K562 (cell line): ENCODE data around the gene HDAC5. TPM values are rescaled to one million over a fixed set of nuclear protein-coding genes. Genes with fewer than 3 reads are reported as not detected.

Experiments
- ATAC-seq: fragments of 200-7000 bp; cut with Tn5 transposase; 3 replicates; pipeline ENCODE4 v1.9.1; 2020; ENCODE audit warnings: moderate library complexity
- BruUV-seq: library from RNA; stranded (reverse); fragments of 400-500 nt; replicated peaks from 2 replicates; lab custom pipeline; 2021; lab: Mats Ljungman, UMichigan
- CTCF ChIA-PET: fragments of 300-600 bp; formaldehyde crosslinking; extraction: SDS; loops from one replicate; lab custom pipeline; 2021; ENCODE audit warnings: low intra/inter-chr PET ratio; lab: Yijun Ruan, JAX
- POLR2A ChIA-PET: fragments of 300-600, 350-650 bp; sonication (Branson Sonifier 250); formaldehyde crosslinking; extraction: SDS; loops from one replicate; lab custom pipeline; 2021; ENCODE audit warnings: antibody characterized with exemption, inconsistent platforms; lab: Yijun Ruan, JAX
- DNase-seq, 4 experiments: peaks; one replicate each; pipeline versions ENCODE4 v3.0.0 to v3.0.0-alpha.2; 2011 to 2018; ENCODE audit warnings: low spot score in 3 of 4, mixed read lengths in 3 of 4; ENCODE audit errors: extremely low read depth in 1 of 4
- FAIRE-seq: peaks from 2 replicates; lab custom pipeline; 2011; peaks lifted over from hg19 to GRCh38; lab: Jason Lieb, UNC
- H2AFZ ChIP-seq: 2 replicates; pipeline ENCODE4 v1.6.0; 2011; ENCODE audit warnings: low read depth, low read length, control low read depth, inconsistent platforms
- H3K27ac ChIP-seq: fragments of 200-600 bp; 3 replicates; pipeline ENCODE4 v1.8.0; 2011; ENCODE audit warnings: low read depth, mild to moderate bottlenecking, control low read depth, inconsistent platforms, low read length, moderate library complexity, mixed read lengths; ENCODE audit errors: extremely low read depth
- H3K27me3 ChIP-seq, 2 experiments: fragments of 300-600 bp in 1 of 2; 2 replicates in 1 of 2; 3 replicates in 1 of 2; pipeline versions ENCODE4 v1.6.0 to v1.8.0; 2011; ENCODE audit warnings: inconsistent platforms in 2 of 2, low read length in 2 of 2, mild to moderate bottlenecking in 1 of 2, mixed read lengths in 1 of 2, moderate library complexity in 1 of 2; ENCODE audit not compliant: control insufficient read depth in 2 of 2, insufficient read depth in 2 of 2
- H3K36me3 ChIP-seq: fragments of 300-600 bp; 3 replicates; pipeline ENCODE4 v1.8.0; 2011; ENCODE audit warnings: mild to moderate bottlenecking, low read length, inconsistent platforms; ENCODE audit not compliant: control insufficient read depth, insufficient read depth
- H3K4me1 ChIP-seq, 2 experiments: fragments of 200-600 bp in 1 of 2; replicated peaks in 1 of 2; 2 replicates in 1 of 2; 3 replicates in 1 of 2; pipeline versions ENCODE4 v1.5.1 to v1.8.0; 2011; ENCODE audit warnings: inconsistent platforms in 2 of 2, low read length in 2 of 2, mild to moderate bottlenecking in 1 of 2, mixed read lengths in 1 of 2, moderate library complexity in 1 of 2; ENCODE audit not compliant: control insufficient read depth in 2 of 2, insufficient read depth in 2 of 2
- H3K4me2 ChIP-seq: 2 replicates; pipeline ENCODE4 v1.6.1; 2011; ENCODE audit warnings: low read length, control low read depth, inconsistent platforms, mixed read lengths; ENCODE audit not compliant: insufficient read depth
- H3K4me3 ChIP-seq: fragments of 200-600 bp; sonication (generic), shearing (Covaris generic); 2 replicates; pipeline ENCODE4 v1.5.1; 2016; ENCODE audit warnings: control low read depth, inconsistent platforms
- H3K79me2 ChIP-seq: fragments of 200-600 bp; 3 replicates; pipeline ENCODE4 v1.8.0; 2011; ENCODE audit warnings: low read length, inconsistent platforms; ENCODE audit not compliant: control insufficient read depth, insufficient read depth
- H3K9ac ChIP-seq, 2 experiments: 2 replicates each; pipeline versions ENCODE4 v1.6.0 to v1.6.1; 2011; ENCODE audit warnings: low read depth in 2 of 2, low read length in 2 of 2, control low read depth in 1 of 2, inconsistent platforms in 1 of 2, mild to moderate bottlenecking in 1 of 2, mixed read lengths in 1 of 2; ENCODE audit not compliant: insufficient read depth in 1 of 2
- H3K9me1 ChIP-seq: one replicate; pipeline ENCODE4 v1.6.0; 2011; ENCODE audit warnings: inconsistent platforms, mild to moderate bottlenecking, low read length, moderate library complexity; ENCODE audit not compliant: control insufficient read depth, insufficient read depth
- H3K9me3 ChIP-seq: replicated peaks from 2 replicates; pipeline ENCODE4 v1.5.1; 2011; ENCODE audit warnings: low read depth, low read length, inconsistent platforms; ENCODE audit not compliant: control insufficient read depth, insufficient read depth
- H4K20me1 ChIP-seq: replicated peaks from 2 replicates; pipeline ENCODE4 v1.6.1; 2011; ENCODE audit warnings: low read length, inconsistent platforms, mixed read lengths; ENCODE audit not compliant: control insufficient read depth, insufficient read depth
- CSDE1 ChIP-seq, 2 experiments: fragments of 450-650 bp; IDR thresholded peaks; 2 replicates each; pipeline ENCODE4 v1.6.1; 2016; ENCODE audit warnings: mild to moderate bottlenecking in 1 of 2
- POLR2G ChIP-seq: fragments of 200-400 bp; formaldehyde crosslinking; IDR thresholded peaks from 2 replicates; pipeline ENCODE4 v1.6.1; 2017; ENCODE audit warnings: low read depth, mild to moderate bottlenecking, antibody characterized with exemption, low read length, moderate library complexity
- RBFOX2 ChIP-seq: fragments of 200-400 bp; formaldehyde crosslinking; IDR thresholded peaks from 2 replicates; pipeline ENCODE4 v1.6.1; 2017; ENCODE audit warnings: low read depth, mild to moderate bottlenecking, low read length, moderate library complexity
- SNRNP70 ChIP-seq: fragments of 200-400 bp; formaldehyde crosslinking; optimal IDR thresholded peaks from 2 replicates; pipeline ENCODE3; 2017; ENCODE audit warnings: low read depth, low read length
- WGBS: fragments of 100-300 bp; shearing (Covaris generic); methylation state at CpG from one replicate; pipeline ENCODE4 v1.1.6; 2016; ENCODE audit warnings: low coverage, mixed read lengths; ENCODE audit not compliant: insufficient coverage; ENCODE audit errors: missing lambda C conversion rate; 5-methylcytosine and 5-hydroxymethylcytosine counted together
- in situ Hi-C: fragments of 300-500 bp; cut with MboI; formaldehyde crosslinking; loops from 4 replicates; pipeline ENCODE4 v1.15.0; 2018; ENCODE audit warnings: inconsistent platforms, mixed read lengths
- intact Hi-C: fragments of 100-400 bp; cut with micrococcal nuclease; formaldehyde crosslinking; loops from 2 replicates; pipeline ENCODE4 v1.14.2; 2022
- polyA plus RNA-seq, 8 experiments: library from polyadenylated mRNA; depleted of rRNA in 4 of 8; stranded (reverse) in 5 of 8; unstranded in 3 of 8; fragments of >200 nt; fragmentation: Nextera tagmentation in 2 of 8; fragmentation: Illumina TruSeq in 1 of 8; extraction: Ambion mirVana in 2 of 8; extraction: Trizol in 1 of 8; gene quantifications; 2 replicates each; pipeline versions ENCODE4 v1.2.1 to v1.2.3, GENCODE V29; 2011 to 2014; ENCODE audit warnings: inconsistent platforms in 1 of 8, missing spikeins in 1 of 8
- total RNA-seq, 7 experiments: library from RNA; depleted of rRNA in 6 of 7; stranded (reverse); fragments of >200 nt in 6 of 7; fragmentation: Illumina TruSeq in 2 of 7; extraction: Trizol in 2 of 7; gene quantifications; 2 replicates each; pipeline versions ENCODE4 v1.2.1 to v1.2.3, GENCODE V29; 2011 to 2021; ENCODE audit warnings: low replicate concordance in 1 of 7
- TF ChIP-seq, protein P1 (sequence below): fragments of 250-450 bp; sonication (Bioruptor Pico); IDR thresholded peaks from 2 replicates; pipeline ENCODE4 v1.4.0; 2020; ENCODE audit warnings: borderline replicate concordance

The HDAC5 gene
- total and polyA plus RNA-seq, 9 of the 15 experiments (the other 6 are each of a cell fraction or from before 2014, with no cell fraction given): 0.45 to 26.2 (median 16.4) TPM

DNA sequence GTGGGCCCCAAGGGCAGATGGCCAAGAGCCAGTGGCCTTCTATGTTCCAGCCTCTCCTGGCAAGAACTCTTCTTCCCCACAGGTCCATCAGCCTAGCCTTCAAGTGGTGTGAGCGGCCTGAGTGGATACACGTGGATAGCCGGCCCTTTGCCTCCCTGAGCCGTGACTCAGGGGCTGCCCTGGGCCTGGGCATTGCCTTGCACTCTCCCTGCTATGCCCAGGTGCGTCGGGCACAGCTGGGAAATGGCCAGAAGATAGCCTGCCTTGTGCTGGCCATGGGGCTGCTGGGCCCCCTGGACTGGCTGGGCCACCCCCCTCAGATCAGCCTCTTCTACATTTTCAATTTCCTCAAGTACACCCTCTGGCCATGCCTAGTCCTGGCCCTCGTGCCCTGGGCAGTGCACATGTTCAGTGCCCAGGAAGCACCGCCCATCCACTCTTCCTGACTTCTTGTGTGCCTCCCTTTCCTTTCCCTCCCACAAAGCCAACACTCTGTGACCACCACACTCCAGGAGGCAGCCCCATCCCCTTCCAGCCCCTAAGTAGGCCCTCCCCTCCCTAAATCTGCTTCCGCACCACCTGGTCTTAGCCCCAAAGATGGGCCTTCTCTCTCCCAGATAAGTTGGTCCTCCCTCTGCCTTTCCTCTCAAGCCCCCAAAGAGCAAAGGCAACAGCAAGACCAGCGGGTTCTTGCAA, 47.7 kb downstream of the HDAC5 start:
- Histone ChIP-seq H3K27ac (no peak overlapping the region), H2AFZ (no peak overlapping the region), H3K9me1 (no peaks in the 10 kb centered on the region), H3K27me3 (no peaks in the 10 kb centered on the region), H3K4me3 (no peak overlapping the region), H3K79me2 (peaks cover 24% of the 10 kb centered on the region), H4K20me1 (no peaks in the 10 kb centered on the region), H3K9ac (peak overlapping the region in 1 of 2 experiments; percentile 37; a peak in 2 of 4 replicates), H3K9me3 (no peaks in the 10 kb centered on the region), H3K36me3 (peaks cover 38% of the 10 kb centered on the region; the same call in 2 of the 3 replicates), H3K4me1 (peaks cover 3 to 23% of the 10 kb centered on the region in 2 experiments; a peak in 4 of 5 replicates), H3K4me2 (no peak overlapping the region)
- no TSS peak for BruUV-seq
- ATAC-seq (no peak), DNase-seq (no peak), FAIRE-seq (no peak)
- intact Hi-C loops: no loop called here
- in situ Hi-C loops: no loop called here
- TF ChIP-seq CSDE1 (IDR thresholded peaks at IDR 0.05) (no peak), SNRNP70 (no peak), POLR2G (peak; percentile 49), RBFOX2 (peak; percentile 39; the same call in 1 of the 2 replicates)
- TF ChIP-seq, protein P1, sequence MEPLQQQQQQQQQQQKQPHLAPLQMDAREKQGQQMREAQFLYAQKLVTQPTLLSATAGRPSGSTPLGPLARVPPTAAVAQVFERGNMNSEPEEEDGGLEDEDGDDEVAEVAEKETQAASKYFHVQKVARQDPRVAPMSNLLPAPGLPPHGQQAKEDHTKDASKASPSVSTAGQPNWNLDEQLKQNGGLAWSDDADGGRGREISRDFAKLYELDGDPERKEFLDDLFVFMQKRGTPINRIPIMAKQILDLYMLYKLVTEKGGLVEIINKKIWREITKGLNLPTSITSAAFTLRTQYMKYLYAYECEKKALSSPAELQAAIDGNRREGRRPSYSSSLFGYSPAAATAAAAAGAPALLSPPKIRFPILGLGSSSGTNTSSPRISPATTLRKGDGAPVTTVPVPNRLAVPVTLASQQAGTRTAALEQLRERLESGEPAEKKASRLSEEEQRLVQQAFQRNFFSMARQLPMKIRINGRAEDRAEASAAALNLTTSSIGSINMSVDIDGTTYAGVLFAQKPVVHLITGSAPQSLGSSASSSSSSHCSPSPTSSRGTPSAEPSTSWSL (CRISPR knock-in tag): no peak
- WGBS: 77% methylated on average over 10 of the region's 10 CpGs
- CTCF ChIA-PET: no interaction called here
- POLR2A ChIA-PET: interaction anchor here (1.1 to 1.3 kb wide), 2 partner anchors 8 to 11 kb away, joined by 3 to 4 read pairs; no protein-coding TSS in a partner anchor
